Measurements from ENCODE around the gene OBSCN.

DNA sequence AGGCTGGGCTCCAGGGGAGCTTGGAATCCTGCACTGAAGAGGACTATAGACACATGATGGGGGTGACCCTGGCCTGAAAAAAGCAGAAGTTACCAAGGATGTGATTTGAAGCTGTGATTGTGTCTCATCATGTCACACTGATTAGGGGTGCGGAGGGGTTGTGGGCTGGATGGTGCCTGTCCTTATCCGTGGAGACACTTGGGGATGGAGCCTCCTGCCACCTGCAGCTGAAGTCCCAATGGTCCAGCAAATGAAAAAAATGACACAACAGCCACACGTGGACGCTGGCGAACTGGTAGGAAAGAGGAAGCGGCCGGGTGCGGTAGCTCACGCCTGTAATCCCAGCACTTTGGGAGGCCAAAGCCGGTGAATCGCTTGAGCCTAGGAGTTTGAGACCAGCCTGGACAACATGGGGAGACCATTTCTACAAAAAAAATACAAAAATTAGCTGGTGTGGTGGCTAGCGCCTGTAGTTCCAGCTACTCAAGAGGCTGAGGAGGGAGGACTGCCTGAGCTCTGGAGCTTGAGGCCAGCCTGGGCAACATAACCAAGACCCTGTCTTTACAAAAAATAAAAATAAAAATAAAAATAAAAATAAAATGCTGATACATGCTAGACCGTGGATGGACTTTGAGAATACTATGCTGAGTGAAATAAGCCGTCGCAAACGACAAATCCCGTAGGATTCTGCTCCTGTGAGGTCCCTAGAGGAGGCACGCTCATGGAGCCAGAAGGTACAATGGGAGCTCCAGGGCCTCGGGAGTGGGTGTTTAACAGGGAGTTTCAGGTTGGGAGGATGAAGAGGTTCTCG is 43.1 kb upstream of the OBSCN start:
- TF ChIP-seq POLR2A (IDR thresholded peaks at IDR 0.05): no peak
- TF ChIP-seq, protein P1, sequence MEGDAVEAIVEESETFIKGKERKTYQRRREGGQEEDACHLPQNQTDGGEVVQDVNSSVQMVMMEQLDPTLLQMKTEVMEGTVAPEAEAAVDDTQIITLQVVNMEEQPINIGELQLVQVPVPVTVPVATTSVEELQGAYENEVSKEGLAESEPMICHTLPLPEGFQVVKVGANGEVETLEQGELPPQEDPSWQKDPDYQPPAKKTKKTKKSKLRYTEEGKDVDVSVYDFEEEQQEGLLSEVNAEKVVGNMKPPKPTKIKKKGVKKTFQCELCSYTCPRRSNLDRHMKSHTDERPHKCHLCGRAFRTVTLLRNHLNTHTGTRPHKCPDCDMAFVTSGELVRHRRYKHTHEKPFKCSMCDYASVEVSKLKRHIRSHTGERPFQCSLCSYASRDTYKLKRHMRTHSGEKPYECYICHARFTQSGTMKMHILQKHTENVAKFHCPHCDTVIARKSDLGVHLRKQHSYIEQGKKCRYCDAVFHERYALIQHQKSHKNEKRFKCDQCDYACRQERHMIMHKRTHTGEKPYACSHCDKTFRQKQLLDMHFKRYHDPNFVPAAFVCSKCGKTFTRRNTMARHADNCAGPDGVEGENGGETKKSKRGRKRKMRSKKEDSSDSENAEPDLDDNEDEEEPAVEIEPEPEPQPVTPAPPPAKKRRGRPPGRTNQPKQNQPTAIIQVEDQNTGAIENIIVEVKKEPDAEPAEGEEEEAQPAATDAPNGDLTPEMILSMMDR (IDR thresholded peaks at IDR 0.05): no peak

Data from suprapubic skin (tissue), 3 donors.